Measurements from ENCODE around the gene PCDH17.

Gene PCDH17, protein sequence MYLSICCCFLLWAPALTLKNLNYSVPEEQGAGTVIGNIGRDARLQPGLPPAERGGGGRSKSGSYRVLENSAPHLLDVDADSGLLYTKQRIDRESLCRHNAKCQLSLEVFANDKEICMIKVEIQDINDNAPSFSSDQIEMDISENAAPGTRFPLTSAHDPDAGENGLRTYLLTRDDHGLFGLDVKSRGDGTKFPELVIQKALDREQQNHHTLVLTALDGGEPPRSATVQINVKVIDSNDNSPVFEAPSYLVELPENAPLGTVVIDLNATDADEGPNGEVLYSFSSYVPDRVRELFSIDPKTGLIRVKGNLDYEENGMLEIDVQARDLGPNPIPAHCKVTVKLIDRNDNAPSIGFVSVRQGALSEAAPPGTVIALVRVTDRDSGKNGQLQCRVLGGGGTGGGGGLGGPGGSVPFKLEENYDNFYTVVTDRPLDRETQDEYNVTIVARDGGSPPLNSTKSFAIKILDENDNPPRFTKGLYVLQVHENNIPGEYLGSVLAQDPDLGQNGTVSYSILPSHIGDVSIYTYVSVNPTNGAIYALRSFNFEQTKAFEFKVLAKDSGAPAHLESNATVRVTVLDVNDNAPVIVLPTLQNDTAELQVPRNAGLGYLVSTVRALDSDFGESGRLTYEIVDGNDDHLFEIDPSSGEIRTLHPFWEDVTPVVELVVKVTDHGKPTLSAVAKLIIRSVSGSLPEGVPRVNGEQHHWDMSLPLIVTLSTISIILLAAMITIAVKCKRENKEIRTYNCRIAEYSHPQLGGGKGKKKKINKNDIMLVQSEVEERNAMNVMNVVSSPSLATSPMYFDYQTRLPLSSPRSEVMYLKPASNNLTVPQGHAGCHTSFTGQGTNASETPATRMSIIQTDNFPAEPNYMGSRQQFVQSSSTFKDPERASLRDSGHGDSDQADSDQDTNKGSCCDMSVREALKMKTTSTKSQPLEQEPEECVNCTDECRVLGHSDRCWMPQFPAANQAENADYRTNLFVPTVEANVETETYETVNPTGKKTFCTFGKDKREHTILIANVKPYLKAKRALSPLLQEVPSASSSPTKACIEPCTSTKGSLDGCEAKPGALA (N-terminal part only)

DNA sequence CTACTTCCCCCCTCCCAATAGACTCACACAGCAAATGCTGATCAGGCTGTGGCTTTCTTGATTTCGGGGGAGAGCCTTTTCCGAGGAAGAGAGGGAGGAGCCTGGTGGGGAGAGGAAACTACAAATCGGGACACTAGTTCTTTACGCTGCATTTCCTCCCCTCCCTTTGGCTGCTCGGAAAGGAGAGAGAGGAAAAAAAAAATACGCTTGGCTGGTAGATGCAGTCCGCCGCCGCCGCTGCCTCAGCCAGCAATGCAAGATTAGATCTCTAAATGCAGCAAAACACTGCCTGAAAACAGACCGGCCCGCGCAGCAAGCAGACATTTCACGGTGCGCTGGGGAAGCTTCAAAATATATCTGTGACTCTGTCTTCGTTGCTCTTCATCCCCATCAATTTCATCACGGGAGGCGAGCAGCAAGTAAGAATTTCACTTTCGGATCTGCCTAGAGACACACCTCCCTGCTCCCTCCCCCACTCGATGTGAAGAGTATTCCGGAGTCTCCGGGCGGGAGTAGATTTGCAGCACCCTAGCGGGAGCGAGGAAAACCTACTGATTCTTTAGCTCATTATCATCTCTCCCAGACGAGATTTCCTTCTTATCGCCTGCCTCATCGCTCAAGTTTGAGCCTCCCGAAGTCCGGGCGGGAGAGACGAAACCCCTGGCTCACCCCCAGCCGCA is at the start of gene PCDH17:
TSS of gene PCDH17 (plus strand) at position 149 of the 680 bp plus-strand sequence. CDS start 803 bp downstream, outside the sequence.
- DNase-seq = no peak

DNA sequence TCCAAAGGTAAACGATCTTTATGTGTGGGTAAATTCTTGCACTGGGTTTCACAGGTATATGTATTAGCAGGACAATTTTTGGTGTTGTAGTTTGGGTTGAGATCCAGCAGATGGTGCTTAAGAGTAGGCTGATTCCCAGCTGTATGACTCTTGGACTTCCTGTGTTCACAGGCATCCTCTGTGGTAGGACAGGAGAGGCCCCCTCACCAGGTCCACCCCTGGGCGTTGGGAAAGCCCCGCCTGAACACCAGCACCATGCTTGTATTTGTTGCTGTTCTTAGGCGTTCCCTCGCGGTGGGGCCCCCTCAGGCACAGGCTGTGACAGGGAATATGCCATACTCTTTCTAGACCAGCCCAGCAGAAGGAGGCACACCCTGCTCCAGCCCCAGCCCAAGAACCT is 49.5 kb upstream of the PCDH17 start:
- no peak for DNase-seq

DNA sequence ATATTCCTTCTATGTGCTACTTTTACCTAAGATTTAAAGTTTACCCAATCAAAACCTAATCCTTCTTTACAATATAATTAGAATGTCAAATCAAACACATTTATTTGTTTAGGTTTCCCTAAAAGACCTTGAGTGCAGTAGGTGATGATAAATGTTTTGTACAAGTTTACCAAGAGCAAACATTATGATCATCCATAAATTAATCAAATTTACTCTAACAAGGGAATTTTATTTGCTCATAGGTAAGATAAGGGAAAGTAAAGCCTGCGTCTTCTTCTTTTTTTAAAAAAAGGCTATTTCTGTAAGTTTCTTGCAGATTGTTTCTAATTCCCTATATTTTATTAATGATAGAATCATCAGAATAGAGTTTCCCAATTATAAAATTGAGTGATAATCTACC is 48.0 kb upstream of the PCDH17 start:
- DNase-seq = no peak

DNA sequence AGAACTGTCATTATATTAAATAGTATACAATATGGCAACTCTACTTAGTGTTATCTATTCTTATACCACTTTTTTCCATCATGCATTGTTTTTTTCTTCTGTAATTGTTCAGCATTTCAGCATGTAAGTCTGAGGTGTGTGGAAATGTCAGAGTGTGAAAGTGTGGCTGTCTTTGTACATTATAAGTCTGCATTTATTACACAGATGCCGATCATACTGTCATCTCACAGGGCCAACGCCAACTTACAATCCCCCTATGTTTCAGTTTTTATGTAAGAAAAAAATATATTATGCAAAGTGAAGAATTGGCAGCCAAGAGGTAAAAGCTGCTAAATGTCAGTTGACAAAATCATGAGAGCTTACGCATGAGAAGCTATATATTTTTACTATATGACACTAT is 42.9 kb upstream of the PCDH17 start:
- no peak for DNase-seq

DNA sequence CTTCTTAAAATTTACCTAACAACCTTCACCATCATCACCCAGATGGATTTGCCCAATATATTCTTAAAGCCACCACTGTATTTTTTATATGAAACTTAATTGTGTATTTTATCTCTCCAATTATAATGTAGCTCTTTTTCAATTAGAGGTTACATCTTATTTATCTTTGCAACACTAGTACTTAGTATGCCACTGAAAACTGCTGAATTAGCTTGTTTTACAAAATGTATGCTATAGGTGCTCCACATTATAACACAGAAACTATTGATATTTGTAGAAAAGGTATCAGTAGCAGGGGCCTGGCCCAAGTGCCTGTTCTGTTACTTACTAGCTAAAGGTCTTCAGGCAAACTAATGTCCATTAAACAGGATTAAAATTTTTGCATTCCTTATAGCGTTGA is 35.8 kb upstream of the PCDH17 start:
- DNase-seq = no peak

DNA sequence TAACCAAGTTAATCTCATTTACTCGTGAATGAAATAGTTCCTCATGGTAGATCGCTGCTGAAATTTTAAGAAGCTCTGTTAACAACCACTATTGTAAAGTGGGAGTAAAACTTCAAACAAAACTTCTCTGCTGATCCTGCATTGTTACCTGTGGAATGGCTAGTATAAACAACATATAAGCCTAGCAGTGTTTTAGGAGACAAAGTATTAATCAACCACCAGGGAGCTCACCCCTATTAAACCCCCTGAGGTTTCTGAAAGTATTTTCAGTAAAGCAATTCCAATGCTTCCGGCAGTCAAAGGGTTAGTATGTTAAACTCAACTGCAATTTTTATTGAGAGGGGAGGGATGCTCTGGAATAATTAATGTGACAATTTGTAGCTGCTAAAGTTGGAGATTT is 30.0 kb upstream of the PCDH17 start:
- DNase-seq = no peak

DNA sequence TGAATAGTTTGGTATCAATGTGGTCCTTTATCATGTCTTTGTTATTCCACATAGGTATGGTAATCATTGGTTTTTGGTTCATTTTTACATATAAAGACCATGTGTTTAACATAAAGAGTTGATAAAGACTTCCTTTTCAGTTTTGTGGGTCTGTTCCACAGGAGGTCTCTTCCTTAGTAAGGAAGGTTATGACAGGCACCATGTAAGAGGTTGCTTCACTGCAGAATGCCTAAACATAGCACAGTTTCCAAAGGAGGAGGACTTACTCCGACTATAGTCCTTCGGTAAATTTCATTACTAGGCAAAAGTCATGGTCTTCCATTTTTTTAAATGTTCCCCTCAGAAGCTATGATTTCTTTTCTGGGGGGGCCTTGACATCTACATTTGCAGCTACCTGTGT is 27.1 kb upstream of the PCDH17 start:
- DNase-seq = no peak

DNA sequence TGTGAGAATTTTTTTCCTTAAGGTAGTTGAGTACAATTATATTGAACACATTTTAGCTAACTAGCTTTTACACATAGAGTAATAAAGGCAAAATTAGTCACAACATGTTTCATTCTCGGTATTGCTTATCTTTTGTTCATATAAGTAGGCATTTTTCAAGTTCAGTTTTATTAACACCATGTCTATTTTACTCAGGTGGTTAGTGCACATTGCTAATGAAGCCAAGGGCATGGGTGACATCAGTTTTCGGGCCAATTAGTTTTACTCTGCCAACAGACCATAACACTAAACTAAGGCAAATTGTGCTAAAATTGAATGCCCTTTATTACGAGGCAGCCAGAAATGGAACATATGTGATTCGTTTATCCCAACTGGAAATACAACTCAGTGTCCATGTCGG is 19.6 kb upstream of the PCDH17 start:
- DNase-seq = no peak

DNA sequence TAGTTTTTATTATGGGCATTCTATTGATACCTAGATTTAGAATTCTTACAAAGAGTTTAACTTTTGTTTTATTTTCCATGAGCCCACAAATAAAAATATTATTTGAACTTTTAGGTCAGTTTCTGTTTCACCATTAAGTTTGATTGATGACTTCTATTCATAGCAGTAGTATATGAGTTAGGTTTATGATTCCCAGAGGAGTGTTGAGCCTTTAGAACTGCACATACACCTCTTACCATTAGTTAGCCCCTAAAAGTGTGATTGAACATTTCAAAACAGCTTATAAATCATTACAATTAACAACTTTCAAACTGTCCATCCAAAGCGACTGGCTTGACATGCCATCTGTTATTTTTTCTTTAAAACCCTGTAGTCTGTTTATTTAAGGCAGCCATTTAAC is 19.0 kb upstream of the PCDH17 start:
- no peak for DNase-seq

DNA sequence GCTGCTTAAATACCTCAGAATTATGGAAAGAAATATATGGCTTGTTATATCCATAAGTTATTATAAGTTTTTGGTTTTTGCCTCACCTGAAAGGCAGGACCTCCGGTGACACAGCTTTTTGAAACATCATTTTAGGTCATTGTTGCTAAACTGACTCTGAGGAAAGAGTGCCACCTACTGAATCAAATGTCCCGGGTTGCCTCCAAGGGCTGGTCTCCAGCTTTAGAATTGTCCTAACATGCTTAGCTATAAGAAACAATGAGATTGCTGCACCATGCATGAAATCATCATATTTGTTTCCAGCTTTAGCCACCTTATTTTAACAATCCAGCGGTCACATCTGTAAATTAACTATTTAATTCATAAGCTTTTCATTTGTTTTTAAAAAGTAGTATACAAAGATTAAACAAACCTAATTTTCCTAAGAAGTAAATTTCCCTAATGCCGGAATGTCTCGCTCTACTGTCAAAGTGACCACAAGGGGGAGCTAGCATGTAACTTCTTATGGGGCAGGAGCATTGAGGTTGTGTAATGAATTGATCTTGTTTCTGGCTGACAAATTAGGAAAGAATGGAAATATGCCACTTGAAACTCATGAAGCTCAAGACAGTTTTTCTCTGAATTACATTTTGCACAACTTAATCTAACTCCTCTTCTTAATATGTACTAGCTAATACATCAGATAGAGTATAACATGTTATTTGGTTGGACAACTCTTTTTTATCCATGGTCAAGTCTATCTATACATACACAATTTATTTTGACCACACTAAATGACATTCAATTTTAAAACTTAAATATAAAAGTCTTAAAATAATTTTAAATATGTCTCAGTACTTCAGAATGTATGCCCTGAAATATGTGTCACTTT is 6.7 kb upstream of the PCDH17 start:
- DNase-seq = no peak

DNA sequence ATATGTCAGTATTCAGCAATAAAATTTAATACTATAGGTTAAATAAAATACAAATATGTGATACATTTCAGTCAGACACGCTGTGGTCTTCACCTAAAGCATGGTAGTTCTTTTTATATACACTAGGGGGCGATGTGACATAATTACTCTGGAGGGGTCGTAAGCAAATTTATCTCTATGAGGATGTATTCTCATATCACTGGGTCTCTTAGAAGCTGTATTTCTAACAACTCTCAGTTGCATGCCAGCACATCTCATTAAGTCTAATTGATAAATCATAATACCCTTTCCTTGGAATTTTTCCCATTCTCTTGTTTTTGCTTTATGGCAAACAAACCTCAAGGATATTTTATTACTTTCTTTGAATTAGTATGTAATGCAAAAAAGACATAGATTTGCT is 3.9 kb upstream of the PCDH17 start:
- DNase-seq = no peak

DNA sequence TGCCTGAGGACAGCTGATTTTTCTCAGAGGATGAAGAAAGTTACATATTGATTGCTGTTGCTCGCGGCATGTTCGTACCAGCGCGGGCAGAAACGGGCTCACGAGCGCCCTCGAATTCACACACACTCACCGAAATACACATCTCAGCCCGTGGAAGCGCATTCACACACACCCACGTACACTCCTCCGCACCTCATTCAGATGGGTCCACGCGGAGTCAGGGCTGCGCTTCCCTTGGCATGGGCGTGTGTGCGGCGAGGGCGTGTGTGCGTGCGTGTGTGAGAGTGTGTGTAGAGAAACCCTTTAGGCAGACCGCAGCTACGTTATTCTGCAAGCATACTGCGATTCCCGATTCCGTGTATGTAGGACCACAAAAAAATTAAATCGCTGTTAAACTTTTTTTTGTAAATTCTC is 2.1 kb upstream of the PCDH17 start:
- no peak for DNase-seq

DNA sequence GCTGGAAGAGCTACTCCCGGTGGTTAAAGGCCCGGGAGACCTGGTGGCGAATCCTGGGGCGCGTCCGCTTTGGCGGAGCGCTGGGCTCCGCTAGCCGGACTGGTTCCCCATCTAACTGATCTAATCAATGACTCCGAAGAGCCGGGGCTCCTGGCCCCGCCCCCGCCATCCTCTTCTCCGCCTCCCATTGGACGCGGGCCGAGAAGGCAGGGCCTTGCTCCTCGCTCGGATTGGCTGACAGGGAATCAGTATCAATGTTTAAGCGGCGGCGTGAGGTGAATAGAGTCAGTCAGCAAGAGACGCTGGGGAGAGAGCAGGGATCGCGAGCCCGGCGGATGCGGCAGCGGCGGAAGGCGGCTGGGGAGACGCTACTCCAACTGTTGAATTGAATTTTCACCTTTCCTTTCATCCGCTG is 1.7 kb upstream of the PCDH17 start:
- DNase-seq = no peak

DNA sequence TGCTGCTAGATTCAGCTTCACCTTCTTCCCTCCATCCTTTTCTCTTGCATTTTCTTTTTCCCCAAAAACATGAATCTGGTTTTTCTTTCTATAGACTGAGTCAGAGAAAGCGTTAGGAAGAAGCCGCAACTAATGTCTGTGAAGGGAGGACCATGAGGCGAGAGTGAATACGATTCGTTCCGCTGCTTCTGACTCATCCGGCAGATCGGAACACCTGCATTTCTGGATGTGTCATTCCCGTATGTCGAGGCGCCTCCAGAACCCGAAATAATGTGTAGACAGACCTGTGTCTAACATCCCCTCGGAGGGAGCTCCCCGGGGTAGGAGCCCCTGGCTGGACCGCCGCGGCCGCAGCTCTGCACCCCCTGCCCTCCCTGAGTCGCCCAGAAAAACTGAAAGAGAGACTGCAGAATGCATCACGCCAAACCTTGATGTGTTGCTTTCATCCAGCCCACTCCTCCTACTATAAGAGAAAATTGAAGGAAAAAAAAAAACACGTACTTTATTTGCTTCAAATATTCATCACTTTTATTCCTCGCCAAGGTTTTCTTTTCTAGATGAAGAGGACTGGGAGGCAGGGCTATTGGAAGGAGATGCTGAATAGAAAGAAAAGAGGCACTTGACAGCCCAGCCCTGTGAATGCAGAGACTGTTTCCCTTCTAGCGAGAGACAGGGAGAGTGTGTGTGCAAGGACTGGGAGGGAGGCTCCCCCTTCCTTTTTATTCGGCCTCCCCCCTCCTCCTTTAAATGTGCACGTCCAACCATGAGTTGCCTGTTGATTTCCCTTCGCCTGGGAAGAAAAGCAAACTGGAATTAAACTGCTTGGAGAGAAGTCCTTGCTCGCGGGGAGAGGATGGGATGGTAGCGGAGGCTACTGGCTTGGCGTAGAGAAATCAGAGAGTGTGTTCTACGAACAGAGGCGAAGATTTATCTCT is 616 bp upstream of the PCDH17 start:
- no peak for DNase-seq

DNA sequence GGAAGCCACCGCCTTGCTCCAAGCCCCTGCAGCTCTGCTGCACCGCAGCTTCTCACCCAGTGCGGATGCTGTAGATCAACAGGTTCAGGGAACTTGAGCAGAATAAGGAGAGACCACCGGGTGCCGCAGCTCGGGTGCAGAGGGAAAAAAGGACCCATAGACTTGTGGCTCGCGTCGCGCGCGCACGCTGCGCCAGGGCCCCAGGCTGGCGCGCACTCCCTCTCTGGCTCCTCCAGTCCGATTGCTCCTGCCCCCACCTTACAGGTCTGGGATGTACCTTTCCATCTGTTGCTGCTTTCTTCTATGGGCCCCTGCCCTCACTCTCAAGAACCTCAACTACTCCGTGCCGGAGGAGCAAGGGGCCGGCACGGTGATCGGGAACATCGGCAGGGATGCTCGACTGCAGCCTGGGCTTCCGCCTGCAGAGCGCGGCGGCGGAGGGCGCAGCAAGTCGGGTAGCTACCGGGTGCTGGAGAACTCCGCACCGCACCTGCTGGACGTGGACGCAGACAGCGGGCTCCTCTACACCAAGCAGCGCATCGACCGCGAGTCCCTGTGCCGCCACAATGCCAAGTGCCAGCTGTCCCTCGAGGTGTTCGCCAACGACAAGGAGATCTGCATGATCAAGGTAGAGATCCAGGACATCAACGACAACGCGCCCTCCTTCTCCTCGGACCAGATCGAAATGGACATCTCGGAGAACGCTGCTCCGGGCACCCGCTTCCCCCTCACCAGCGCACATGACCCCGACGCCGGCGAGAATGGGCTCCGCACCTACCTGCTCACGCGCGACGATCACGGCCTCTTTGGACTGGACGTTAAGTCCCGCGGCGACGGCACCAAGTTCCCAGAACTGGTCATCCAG is 964 bp downstream of the PCDH17 start:
- no peak for DNase-seq

DNA sequence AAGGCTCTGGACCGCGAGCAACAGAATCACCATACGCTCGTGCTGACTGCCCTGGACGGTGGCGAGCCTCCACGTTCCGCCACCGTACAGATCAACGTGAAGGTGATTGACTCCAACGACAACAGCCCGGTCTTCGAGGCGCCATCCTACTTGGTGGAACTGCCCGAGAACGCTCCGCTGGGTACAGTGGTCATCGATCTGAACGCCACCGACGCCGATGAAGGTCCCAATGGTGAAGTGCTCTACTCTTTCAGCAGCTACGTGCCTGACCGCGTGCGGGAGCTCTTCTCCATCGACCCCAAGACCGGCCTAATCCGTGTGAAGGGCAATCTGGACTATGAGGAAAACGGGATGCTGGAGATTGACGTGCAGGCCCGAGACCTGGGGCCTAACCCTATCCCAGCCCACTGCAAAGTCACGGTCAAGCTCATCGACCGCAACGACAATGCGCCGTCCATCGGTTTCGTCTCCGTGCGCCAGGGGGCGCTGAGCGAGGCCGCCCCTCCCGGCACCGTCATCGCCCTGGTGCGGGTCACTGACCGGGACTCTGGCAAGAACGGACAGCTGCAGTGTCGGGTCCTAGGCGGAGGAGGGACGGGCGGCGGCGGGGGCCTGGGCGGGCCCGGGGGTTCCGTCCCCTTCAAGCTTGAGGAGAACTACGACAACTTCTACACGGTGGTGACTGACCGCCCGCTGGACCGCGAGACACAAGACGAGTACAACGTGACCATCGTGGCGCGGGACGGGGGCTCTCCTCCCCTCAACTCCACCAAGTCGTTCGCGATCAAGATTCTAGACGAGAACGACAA is 1.8 kb downstream of the PCDH17 start:
- no peak for DNase-seq

DNA sequence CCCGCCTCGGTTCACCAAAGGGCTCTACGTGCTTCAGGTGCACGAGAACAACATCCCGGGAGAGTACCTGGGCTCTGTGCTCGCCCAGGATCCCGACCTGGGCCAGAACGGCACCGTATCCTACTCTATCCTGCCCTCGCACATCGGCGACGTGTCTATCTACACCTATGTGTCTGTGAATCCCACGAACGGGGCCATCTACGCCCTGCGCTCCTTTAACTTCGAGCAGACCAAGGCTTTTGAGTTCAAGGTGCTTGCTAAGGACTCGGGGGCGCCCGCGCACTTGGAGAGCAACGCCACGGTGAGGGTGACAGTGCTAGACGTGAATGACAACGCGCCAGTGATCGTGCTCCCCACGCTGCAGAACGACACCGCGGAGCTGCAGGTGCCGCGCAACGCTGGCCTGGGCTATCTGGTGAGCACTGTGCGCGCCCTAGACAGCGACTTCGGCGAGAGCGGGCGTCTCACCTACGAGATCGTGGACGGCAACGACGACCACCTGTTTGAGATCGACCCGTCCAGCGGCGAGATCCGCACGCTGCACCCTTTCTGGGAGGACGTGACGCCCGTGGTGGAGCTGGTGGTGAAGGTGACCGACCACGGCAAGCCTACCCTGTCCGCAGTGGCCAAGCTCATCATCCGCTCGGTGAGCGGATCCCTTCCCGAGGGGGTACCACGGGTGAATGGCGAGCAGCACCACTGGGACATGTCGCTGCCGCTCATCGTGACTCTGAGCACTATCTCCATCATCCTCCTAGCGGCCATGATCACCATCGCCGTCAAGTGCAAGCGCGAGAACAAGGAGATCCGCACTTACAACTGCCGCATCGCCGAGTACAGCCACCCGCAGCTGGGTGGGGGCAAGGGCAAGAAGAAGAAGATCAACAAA is 2.6 kb downstream of the PCDH17 start:
- DNase-seq = no peak

DNA sequence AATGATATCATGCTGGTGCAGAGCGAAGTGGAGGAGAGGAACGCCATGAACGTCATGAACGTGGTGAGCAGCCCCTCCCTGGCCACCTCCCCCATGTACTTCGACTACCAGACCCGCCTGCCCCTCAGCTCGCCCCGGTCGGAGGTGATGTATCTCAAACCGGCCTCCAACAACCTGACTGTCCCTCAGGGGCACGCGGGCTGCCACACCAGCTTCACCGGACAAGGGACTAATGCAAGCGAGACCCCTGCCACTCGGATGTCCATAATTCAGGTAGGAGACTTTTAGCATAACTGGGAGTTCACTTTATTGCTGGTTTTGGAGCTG is 3.3 kb downstream of the PCDH17 start:
- DNase-seq = no peak
